GM23248 (cell line): ENCODE measurements around the gene C18orf63.

Source experiments
- EZH2 ChIP-seq: fragments of 200-600 bp; sonication (generic); IDR thresholded peaks from 2 replicates; pipeline ENCODE4 v1.6.1; 2018; ENCODE audit warnings: antibody characterized with exemption, mild to moderate bottlenecking; ENCODE audit not compliant: insufficient read depth, poor library complexity, severe bottlenecking
- EZH2phosphoT487 ChIP-seq: fragments of 200-600 bp; sonication (generic); IDR thresholded peaks from 2 replicates; pipeline ENCODE4 v1.6.1; 2018; ENCODE audit warnings: antibody characterized with exemption, moderate library complexity, mild to moderate bottlenecking, low read depth; ENCODE audit not compliant: insufficient read depth

DNA sequence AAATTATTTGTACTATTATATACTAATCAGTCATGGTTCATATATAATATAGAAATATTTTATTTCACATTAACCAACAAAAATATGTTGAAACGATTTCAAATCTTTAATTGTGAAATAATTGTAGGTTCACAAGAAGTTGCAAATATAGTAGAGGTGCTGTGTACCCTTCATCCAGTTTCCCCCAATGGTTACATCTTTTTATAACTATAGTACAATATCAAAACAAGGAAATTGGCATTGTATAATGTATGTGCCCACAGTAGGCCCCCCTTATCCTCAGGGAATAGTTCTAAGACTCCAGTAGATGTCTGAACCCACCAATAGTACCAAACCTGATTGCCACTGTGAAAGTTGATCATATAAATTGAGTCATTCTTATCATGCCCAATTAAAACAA, 16.5 kb upstream of the C18orf63 start:
- TF ChIP-seq EZH2 (no peak), EZH2phosphoT487 (no peak)
